Measurements from ENCODE around the gene RNF227.

GRCh38 chr17:7912927-7913524 is 3.1 kb downstream of the RNF227 start:
- peak; percentile 60 to 70 (median 68) for TF ChIP-seq CTCF (IDR thresholded peaks at IDR 0.05)
- TF ChIP-seq POLR2A (IDR thresholded peaks at IDR 0.05): no peak
